C4-2B (cell line): Measurements from ENCODE around the gene TBX5.

ENCODE experiments used
- H3K27ac ChIP-seq: fragments of 450-650 bp; 2 replicates; pipeline ENCODE4 v1.5.1; 2017
- CTCF ChIP-seq: fragments of 450-650 bp; conservative IDR thresholded peaks from 2 replicates; pipeline ENCODE4 v1.5.1; 2017; ENCODE audit warnings: mild to moderate bottlenecking
- ZFX ChIP-seq: fragments of 450-650 bp; IDR thresholded peaks from 2 replicates; pipeline ENCODE4 v1.6.1; 2017

Gene TBX5

GRCh38 chr12:114447274-114447716 lies 41.4 kb upstream of the TBX5 start:
- H3K27ac ChIP-seq, result no peak overlapping the region
- TF ChIP-seq ZFX, result no peak
- no peak for TF ChIP-seq CTCF

- no peak overlapping the region for H3K27ac ChIP-seq
- TF ChIP-seq ZFX (no peak), CTCF (no peak)
Observed at GRCh38 chr12:114445401-114446323, 39.7 kb upstream of the TBX5 start.

GRCh38 chr12:114444422-114445279 lies 38.7 kb upstream of the TBX5 start:
- TF ChIP-seq CTCF, result no peak
- TF ChIP-seq ZFX, result no peak
- no peak overlapping the region for H3K27ac ChIP-seq

DNA sequence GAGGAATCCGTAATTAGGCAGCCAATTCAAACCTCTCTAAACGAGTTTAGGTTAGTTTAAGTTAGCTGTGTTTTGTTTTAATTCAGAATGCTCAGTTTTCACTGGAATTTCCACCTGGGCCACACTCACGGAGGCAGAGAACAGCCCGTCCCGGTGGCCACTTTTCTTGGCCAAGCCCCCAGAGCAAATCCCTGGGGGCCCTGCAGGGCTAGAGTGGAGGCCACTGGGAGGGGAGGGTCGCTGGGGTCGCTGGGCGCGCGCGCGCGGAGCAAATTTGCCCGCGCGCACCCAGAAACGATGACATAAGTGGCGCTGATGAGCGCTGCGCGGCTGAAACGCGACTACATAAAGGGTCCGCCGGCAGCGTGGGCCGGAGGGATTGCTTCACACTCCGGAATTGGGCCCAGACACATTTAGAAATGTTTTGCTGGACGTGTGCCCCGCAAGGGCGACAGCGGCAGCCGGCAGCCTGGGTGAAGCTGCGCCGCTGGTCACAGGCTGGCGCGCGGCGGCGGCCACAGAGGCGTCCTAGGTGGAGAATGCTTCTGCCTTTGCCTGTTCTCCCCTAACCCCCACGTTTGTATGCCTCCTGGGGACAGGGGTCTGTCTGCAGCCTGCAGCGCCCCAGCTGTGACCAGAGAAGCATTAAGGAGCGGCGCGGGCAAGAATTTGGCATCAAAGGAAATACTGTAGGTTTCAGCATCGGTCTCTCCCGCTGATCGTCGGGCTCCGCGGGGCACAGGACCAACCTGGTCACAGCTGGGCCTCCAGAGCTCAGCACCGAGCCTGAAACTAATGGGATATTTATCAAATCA lies 37.9 kb upstream of the TBX5 start:
- TF ChIP-seq ZFX (no peak), CTCF (no peak)
- no peak overlapping the region for H3K27ac ChIP-seq

GRCh38 chr12:114442578-114442977 lies 36.6 kb upstream of the TBX5 start:
- H3K27ac ChIP-seq, result no peak overlapping the region
- TF ChIP-seq CTCF, result no peak
- TF ChIP-seq ZFX, result no peak

DNA sequence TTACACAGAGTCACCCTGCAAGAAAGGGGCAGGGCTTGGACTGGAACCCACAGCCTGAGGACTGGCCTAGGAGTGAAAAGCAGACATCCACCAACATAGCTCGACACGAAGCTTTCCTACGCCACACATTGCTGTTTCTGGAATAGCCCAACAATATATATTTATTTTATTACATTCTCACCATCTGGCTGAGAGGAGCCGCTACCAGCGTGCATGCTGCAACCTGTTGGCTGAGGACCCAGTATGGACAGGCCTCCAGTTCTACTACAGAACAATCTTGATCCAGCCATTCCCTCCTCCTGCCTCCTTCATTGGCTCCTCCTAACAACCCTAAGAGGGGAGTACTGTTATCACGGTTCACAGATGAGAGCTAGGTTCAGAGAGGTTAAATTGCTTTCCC lies 35.6 kb upstream of the TBX5 start:
- TF ChIP-seq ZFX (no peak), CTCF (no peak)
- no peak overlapping the region for H3K27ac ChIP-seq
